ENCODE measurements around the gene ASF1A. TPM values are rescaled to one million over a fixed set of nuclear protein-coding genes. Genes with fewer than 3 reads are reported as not detected.

Gene ASF1A
- total RNA-seq, 1 donor from 2014 or later: 17.9 TPM

GRCh38 chr6:118882314-118882905 lies 11.5 kb upstream of the ASF1A start:
- no peak for TF ChIP-seq CTCF (IDR thresholded peaks at IDR 0.05; ENCODE audit: insufficient read depth, low read length, poor library complexity, severe bottlenecking)
- DNase-seq (ENCODE audit: low read depth): no peak
- H3K36me3 ChIP-seq (ENCODE audit: control insufficient read depth, insufficient read depth, low read length): no peaks in the 10 kb centered on the region
- no peaks in the 10 kb centered on the region for H3K27me3 ChIP-seq (ENCODE audit: control insufficient read depth, insufficient read depth, low read length)
- no peak overlapping the region for H3K4me3 ChIP-seq (ENCODE audit: low read depth, low read length)

- no peak for TF ChIP-seq CTCF (IDR thresholded peaks at IDR 0.05; ENCODE audit: insufficient read depth, low read length, poor library complexity, severe bottlenecking)
- no peak overlapping the region for H3K4me3 ChIP-seq (ENCODE audit: low read depth, low read length)
Observed at GRCh38 chr6:118886641-118887040, 7.3 kb upstream of the ASF1A start.

GRCh38 chr6:118889163-118889562 lies 4.8 kb upstream of the ASF1A start:
- Histone ChIP-seq H3K36me3 (ENCODE audit: control insufficient read depth, insufficient read depth, low read length) (no peaks in the 10 kb centered on the region), H3K27me3 (ENCODE audit: control insufficient read depth, insufficient read depth, low read length) (no peaks in the 10 kb centered on the region), H3K4me3 (ENCODE audit: low read depth, low read length) (no peak overlapping the region)
- no peak for TF ChIP-seq CTCF (IDR thresholded peaks at IDR 0.05; ENCODE audit: insufficient read depth, low read length, poor library complexity, severe bottlenecking)
- DNase-seq (ENCODE audit: low read depth): no peak

More at GRCh38 chr6:118886641-118887040, 7.3 kb upstream of the ASF1A start:
- no peaks in the 10 kb centered on the region for H3K27me3 ChIP-seq (ENCODE audit: control insufficient read depth, insufficient read depth, low read length)
- DNase-seq (ENCODE audit: low read depth): no peak
- H3K36me3 ChIP-seq (ENCODE audit: control insufficient read depth, insufficient read depth, low read length): no peaks in the 10 kb centered on the region

- no peak for TF ChIP-seq CTCF (IDR thresholded peaks at IDR 0.05; ENCODE audit: insufficient read depth, low read length, poor library complexity, severe bottlenecking)
- no peak for DNase-seq (ENCODE audit: low read depth)
- Histone ChIP-seq H3K4me3 (ENCODE audit: low read depth, low read length) (no peak overlapping the region), H3K27me3 (ENCODE audit: control insufficient read depth, insufficient read depth, low read length) (no peaks in the 10 kb centered on the region), H3K36me3 (ENCODE audit: control insufficient read depth, insufficient read depth, low read length) (no peaks in the 10 kb centered on the region)
Observed at GRCh38 chr6:118890997-118891790, 2.8 kb upstream of the ASF1A start.

- no peaks in the 10 kb centered on the region for H3K36me3 ChIP-seq (ENCODE audit: control insufficient read depth, insufficient read depth, low read length)
- TF ChIP-seq CTCF (IDR thresholded peaks at IDR 0.05; ENCODE audit: insufficient read depth, low read length, poor library complexity, severe bottlenecking): no peak
- no peaks in the 10 kb centered on the region for H3K27me3 ChIP-seq (ENCODE audit: control insufficient read depth, insufficient read depth, low read length)
- peak overlapping the region; percentile 46 for H3K4me3 ChIP-seq (ENCODE audit: low read depth, low read length)
- DNase-seq (ENCODE audit: low read depth): no peak
Observed at GRCh38 chr6:118892355-118892991, 1.5 kb upstream of the ASF1A start.
